GM19043 (cell line): Measurements from ENCODE around the gene WSB2.
"Not testable (repeated sequence)": the region's sequence is repeated elsewhere in the genome, so short reads cannot be mapped to it uniquely, and the experiment has no call there.

Source experiments
- ATAC-seq: cut with Tn5 transposase; IDR thresholded peaks from one replicate; pipeline ENCODE4 v1.9.1; 2021; ENCODE audit warnings: low read depth; ENCODE audit not compliant: unreplicated experiment

Gene WSB2

GRCh38 chr12:118036672-118037411 lies 24.1 kb downstream of the WSB2 start:
- ATAC-seq = no peak

GRCh38 chr12:118035190-118036041 lies 25.6 kb downstream of the WSB2 start:
- ATAC-seq = peak; percentile 87

GRCh38 chr12:118034429-118035189 lies 26.4 kb downstream of the WSB2 start:
- ATAC-seq = no peak

GRCh38 chr12:118033902-118034301 lies 27.1 kb downstream of the WSB2 start:
- ATAC-seq = no peak

GRCh38 chr12:118033323-118033722 lies 27.7 kb downstream of the WSB2 start:
- ATAC-seq = no peak

- no peak for ATAC-seq
Measured at GRCh38 chr12:118032188-118032587, 28.8 kb downstream of the WSB2 start.

GRCh38 chr12:118029166-118029565 lies 31.8 kb downstream of the WSB2 start:
- no peak for ATAC-seq

GRCh38 chr12:118025168-118025567 lies 35.8 kb downstream of the WSB2 start:
- no peak for ATAC-seq

- ATAC-seq = no peak
Measured at GRCh38 chr12:118023301-118023860, 37.6 kb downstream of the WSB2 start.

- no peak for ATAC-seq
Measured at GRCh38 chr12:118022728-118023109, 38.3 kb downstream of the WSB2 start.

GRCh38 chr12:118022097-118022727 lies 38.8 kb downstream of the WSB2 start:
- not testable (repeated sequence) for ATAC-seq

- ATAC-seq = no peak
Measured at GRCh38 chr12:118020036-118020435, 40.9 kb downstream of the WSB2 start.

GRCh38 chr12:118017926-118018325 lies 43.1 kb downstream of the WSB2 start:
- ATAC-seq = no peak

- peak; percentile 99 for ATAC-seq
Measured at GRCh38 chr12:118016424-118017264, 44.3 kb downstream of the WSB2 start, which contains the start of gene RFC5. TSS of gene RFC5 (plus strand) at chr12:118016703. CDS start at chr12:118016828, 125 bp downstream.

- ATAC-seq = no peak
Measured at GRCh38 chr12:118015944-118016343, 45.0 kb downstream of the WSB2 start.

- ATAC-seq = no peak
Measured at GRCh38 chr12:118015306-118015705, 45.7 kb downstream of the WSB2 start.

GRCh38 chr12:118013283-118013682 lies 47.7 kb downstream of the WSB2 start:
- ATAC-seq = no peak

GRCh38 chr12:118011961-118012360 lies 49.0 kb downstream of the WSB2 start:
- ATAC-seq = no peak

- no peak for ATAC-seq
Measured at GRCh38 chr12:118011377-118011776, 49.6 kb downstream of the WSB2 start.
